Astrocyte (in vitro differentiated cells and primary cell): ENCODE data around the gene MS4A6E. TPM values are rescaled to one million over a fixed set of nuclear protein-coding genes. Genes with fewer than 3 reads are reported as not detected.

Experiments used
- DNase-seq: peaks from one replicate; pipeline ENCODE4 v3.0.0-alpha.2; 2010; ENCODE audit warnings: low read depth
- FAIRE-seq: peaks from 2 replicates; lab custom pipeline; 2011; peaks lifted over from hg19 to GRCh38; lab: Jason Lieb, UNC
- H2AFZ ChIP-seq: 2 replicates; pipeline ENCODE4 v1.6.0; 2012; ENCODE audit warnings: low read depth, low read length, inconsistent platforms
- H3K27ac ChIP-seq: 2 replicates; pipeline ENCODE4 v1.5.1; 2011; ENCODE audit warnings: low read depth, low read length, inconsistent platforms
- H3K27me3 ChIP-seq: 2 replicates; pipeline ENCODE4 v1.6.0; 2011; ENCODE audit warnings: low read length, inconsistent platforms; ENCODE audit not compliant: insufficient read depth
- H3K36me3 ChIP-seq: 2 replicates; pipeline ENCODE4 v1.5.1; 2011; ENCODE audit warnings: low read length, inconsistent platforms; ENCODE audit not compliant: insufficient read depth
- H3K4me1 ChIP-seq: 2 replicates; pipeline ENCODE4 v1.5.1; 2011; ENCODE audit warnings: low read length, inconsistent platforms; ENCODE audit not compliant: insufficient read depth
- H3K4me2 ChIP-seq: 2 replicates; pipeline ENCODE4 v1.6.0; 2012; ENCODE audit warnings: low read length, inconsistent platforms
- H3K4me3 ChIP-seq: 2 replicates; pipeline ENCODE4 v1.5.1; 2011; ENCODE audit warnings: low read depth, mild to moderate bottlenecking, low read length, inconsistent platforms; ENCODE audit not compliant: insufficient read depth
- H3K79me2 ChIP-seq: 2 replicates; pipeline ENCODE4 v1.6.0; 2012; ENCODE audit warnings: mild to moderate bottlenecking, low read length, inconsistent platforms; ENCODE audit not compliant: insufficient read depth
- H3K9ac ChIP-seq: 2 replicates; pipeline ENCODE4 v1.6.0; 2012; ENCODE audit warnings: mild to moderate bottlenecking, low read length, inconsistent platforms
- H3K9me3 ChIP-seq: 2 replicates; pipeline ENCODE4 v1.5.1; 2012; ENCODE audit warnings: low read depth, mild to moderate bottlenecking, low read length, inconsistent platforms; ENCODE audit not compliant: insufficient read depth
- H4K20me1 ChIP-seq: 2 replicates; pipeline ENCODE4 v1.6.0; 2012; ENCODE audit warnings: low read length, inconsistent platforms; ENCODE audit not compliant: insufficient read depth
- H3K27ac Mint-ChIP-seq: one replicate; pipeline ENCODE4 v1.8.0; 2021; ENCODE audit warnings: mild to moderate bottlenecking, mixed read lengths; ENCODE audit not compliant: unreplicated experiment
- H3K27me3 Mint-ChIP-seq: one replicate; pipeline ENCODE4 v1.8.0; 2021; ENCODE audit warnings: low read depth, mixed read lengths; ENCODE audit not compliant: unreplicated experiment
- H3K36me3 Mint-ChIP-seq: one replicate; pipeline ENCODE4 v1.8.0; 2021; ENCODE audit warnings: low read depth, mixed read lengths; ENCODE audit not compliant: unreplicated experiment
- H3K4me1 Mint-ChIP-seq: one replicate; pipeline ENCODE4 v1.8.0; 2021; ENCODE audit warnings: low read depth, mixed read lengths; ENCODE audit not compliant: unreplicated experiment
- H3K4me3 Mint-ChIP-seq: one replicate; pipeline ENCODE4 v1.8.0; 2021; ENCODE audit warnings: mild to moderate bottlenecking, moderate library complexity, mixed read lengths; ENCODE audit not compliant: unreplicated experiment
- H3K9me3 Mint-ChIP-seq: one replicate; pipeline ENCODE4 v1.8.0; 2021; ENCODE audit warnings: mild to moderate bottlenecking, mixed read lengths; ENCODE audit not compliant: unreplicated experiment
- CTCF ChIP-seq: IDR thresholded peaks from 2 replicates; pipeline ENCODE4 v1.5.1; 2011; ENCODE audit warnings: low read depth, mild to moderate bottlenecking, inconsistent platforms, low read length, moderate library complexity; ENCODE audit not compliant: insufficient read depth
- EZH2 ChIP-seq: IDR thresholded peaks from 2 replicates; pipeline ENCODE4 v1.6.1; 2012; ENCODE audit warnings: mild to moderate bottlenecking, low read length, inconsistent platforms; ENCODE audit not compliant: insufficient read depth
- total RNA-seq: library from RNA; stranded (reverse); gene quantifications from 2 replicates; pipeline ENCODE4 v1.2.1, GENCODE V29; 2021

The MS4A6E gene
- total RNA-seq, 1 donor from 2014 or later = not detected

GRCh38 chr11:60372767-60373166 lies 45.7 kb downstream of the MS4A6E start:
- no peaks in the 10 kb centered on the region for H3K79me2 ChIP-seq
- no peak for FAIRE-seq
- no peak for DNase-seq

GRCh38 chr11:60375316-60375715 lies 48.3 kb downstream of the MS4A6E start:
- H3K27me3 ChIP-seq = no peaks in the 10 kb centered on the region
- no peaks in the 10 kb centered on the region for H3K79me2 ChIP-seq
- no peak overlapping the region for H3K4me3 Mint-ChIP-seq
- FAIRE-seq (no peak), DNase-seq (no peak)
- H3K27ac ChIP-seq = no peak overlapping the region
- H3K9me3 Mint-ChIP-seq = peaks cover 3% of the 10 kb centered on the region
- no peak overlapping the region for H3K4me2 ChIP-seq
- no peaks in the 10 kb centered on the region for H3K27me3 Mint-ChIP-seq
- no peaks in the 10 kb centered on the region for H3K36me3 ChIP-seq
- no peaks in the 10 kb centered on the region for H3K4me1 ChIP-seq
- no peak overlapping the region for H3K9ac ChIP-seq
- TF ChIP-seq CTCF (no peak), EZH2 (no peak)
- H2AFZ ChIP-seq = no peak overlapping the region
- H3K27ac Mint-ChIP-seq = no peak overlapping the region
- no peaks in the 10 kb centered on the region for H3K9me3 ChIP-seq
- no peak overlapping the region for H3K4me3 ChIP-seq
- H3K36me3 Mint-ChIP-seq = no peaks in the 10 kb centered on the region
- H4K20me1 ChIP-seq = no peaks in the 10 kb centered on the region
- peaks cover 9% of the 10 kb centered on the region for H3K4me1 Mint-ChIP-seq

More at GRCh38 chr11:60372767-60373166, 45.7 kb downstream of the MS4A6E start:
- no peaks in the 10 kb centered on the region for H3K9me3 ChIP-seq
- no peaks in the 10 kb centered on the region for H3K27me3 ChIP-seq
- no peak overlapping the region for H3K4me2 ChIP-seq
- H3K9ac ChIP-seq = no peak overlapping the region
- H3K4me3 Mint-ChIP-seq = no peak overlapping the region
- H3K27ac ChIP-seq = no peak overlapping the region
- no peak overlapping the region for H3K4me3 ChIP-seq
- H3K27me3 Mint-ChIP-seq = no peaks in the 10 kb centered on the region
- no peak overlapping the region for H2AFZ ChIP-seq
- TF ChIP-seq CTCF = no peak
- no peak for TF ChIP-seq EZH2
- H3K9me3 Mint-ChIP-seq = peaks cover 6% of the 10 kb centered on the region
- no peaks in the 10 kb centered on the region for H4K20me1 ChIP-seq
- H3K4me1 ChIP-seq = no peaks in the 10 kb centered on the region
- no peaks in the 10 kb centered on the region for H3K36me3 Mint-ChIP-seq
- peaks cover 9% of the 10 kb centered on the region for H3K4me1 Mint-ChIP-seq
- no peaks in the 10 kb centered on the region for H3K36me3 ChIP-seq
- no peak overlapping the region for H3K27ac Mint-ChIP-seq

- no peaks in the 10 kb centered on the region for H3K36me3 ChIP-seq
- H4K20me1 ChIP-seq = no peaks in the 10 kb centered on the region
- Mint-ChIP-seq H3K4me1 (peaks cover 2% of the 10 kb centered on the region), H3K4me3 (no peak overlapping the region), H3K36me3 (no peaks in the 10 kb centered on the region), H3K9me3 (peaks cover 3% of the 10 kb centered on the region), H3K27me3 (peaks cover 5% of the 10 kb centered on the region), H3K27ac (no peak overlapping the region)
- TF ChIP-seq CTCF = no peak
- no peak for TF ChIP-seq EZH2
- no peak overlapping the region for H2AFZ ChIP-seq
- DNase-seq (no peak), FAIRE-seq (no peak)
- no peak overlapping the region for H3K9ac ChIP-seq
- no peak overlapping the region for H3K4me3 ChIP-seq
- H3K27ac ChIP-seq = no peak overlapping the region
- no peaks in the 10 kb centered on the region for H3K9me3 ChIP-seq
- no peaks in the 10 kb centered on the region for H3K79me2 ChIP-seq
- no peaks in the 10 kb centered on the region for H3K4me1 ChIP-seq
- H3K4me2 ChIP-seq = no peak overlapping the region
- H3K27me3 ChIP-seq = no peaks in the 10 kb centered on the region
Observed at GRCh38 chr11:60376601-60377000, 49.5 kb downstream of the MS4A6E start.
